ENCODE results near the gene TUBA4A.

TUBA4A gene

GRCh38 chr2:219254590-219255201, 978 bp upstream of the TUBA4A start (continued):
- TF ChIP-seq ZSCAN16 (tag by site-specific recombination; IDR thresholded peaks at IDR 0.05) (no peak), ZIC2 (tag by site-specific recombination; IDR thresholded peaks at IDR 0.05) (peak; percentile 80; the same call in 1 of the 2 replicates), ZNF776 (tag by site-specific recombination; IDR thresholded peaks at IDR 0.05; ENCODE audit: borderline replicate concordance) (no peak), SALL2 (tag by site-specific recombination; IDR thresholded peaks at IDR 0.05; ENCODE audit: borderline replicate concordance) (no peak)

- no peak within 1 kb of the TSS for H3K27ac ChIP-seq (ENCODE audit: extremely low read depth, low read depth, low read length)
- POLR2A ChIA-PET, result interaction anchor here (0.6 to 3.2 kb wide), 7 partner anchors 8 to 47 kb away, joined by 4 to 17 read pairs (median 5); partner anchors contain the start of genes GLB1L, STK16 and ZFAND2B
Measured at GRCh38 chr2:219252900-219253752, 592 bp downstream of the TUBA4A start, which contains the start of gene TUBA4B. Gene TUBA4B (plus strand): TSS chr2:219253243. CDS start chr2:219253408, 165 bp downstream.

More at GRCh38 chr2:219252900-219253752, 592 bp downstream of the TUBA4A start, which contains the start of gene TUBA4B:
- no peak for TF ChIP-seq ZNF530 (tag by site-specific recombination; IDR thresholded peaks at IDR 0.05; ENCODE audit: low read depth)
- TF ChIP-seq PRDM2 (tag by site-specific recombination; IDR thresholded peaks at IDR 0.05; ENCODE audit: borderline replicate concordance), result no peak
- no peak for TF ChIP-seq WT1 (tag by site-specific recombination; IDR thresholded peaks at IDR 0.05)
- no peak for TF ChIP-seq SP7 (tag by site-specific recombination; IDR thresholded peaks at IDR 0.05)
- no peak for TF ChIP-seq ZNF221 (tag by site-specific recombination; IDR thresholded peaks at IDR 0.05; ENCODE audit: borderline replicate concordance)
- TF ChIP-seq ZNF146 (tag by site-specific recombination; IDR thresholded peaks at IDR 0.05), result no peak
- no peak for TF ChIP-seq ZNF548 (tag by site-specific recombination; IDR thresholded peaks at IDR 0.05)
- no peak for TF ChIP-seq ZNF394 (tag by site-specific recombination; IDR thresholded peaks at IDR 0.05; ENCODE audit: borderline replicate concordance)
- TF ChIP-seq ZNF555 (tag by site-specific recombination; conservative IDR thresholded peaks at IDR 0.05), result no peak
- TF ChIP-seq ZXDB (tag by site-specific recombination; IDR thresholded peaks at IDR 0.05), result no peak
- no peak for TF ChIP-seq ZNF654 (tag by site-specific recombination; IDR thresholded peaks at IDR 0.05; ENCODE audit: low read depth)
- no peak for TF ChIP-seq ZSCAN4 (tag by site-specific recombination; IDR thresholded peaks at IDR 0.05)
- TF ChIP-seq, protein P1, sequence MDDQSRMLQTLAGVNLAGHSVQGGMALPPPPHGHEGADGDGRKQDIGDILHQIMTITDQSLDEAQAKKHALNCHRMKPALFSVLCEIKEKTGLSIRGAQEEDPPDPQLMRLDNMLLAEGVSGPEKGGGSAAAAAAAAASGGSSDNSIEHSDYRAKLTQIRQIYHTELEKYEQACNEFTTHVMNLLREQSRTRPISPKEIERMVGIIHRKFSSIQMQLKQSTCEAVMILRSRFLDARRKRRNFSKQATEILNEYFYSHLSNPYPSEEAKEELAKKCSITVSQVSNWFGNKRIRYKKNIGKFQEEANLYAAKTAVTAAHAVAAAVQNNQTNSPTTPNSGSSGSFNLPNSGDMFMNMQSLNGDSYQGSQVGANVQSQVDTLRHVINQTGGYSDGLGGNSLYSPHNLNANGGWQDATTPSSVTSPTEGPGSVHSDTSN (CRISPR knock-in tag; IDR thresholded peaks at IDR 0.05), result no peak
- Histone ChIP-seq H3K36me3 (ENCODE audit: control insufficient read depth in 2 of 2, insufficient read depth in 1 of 2, low read length in 2 of 2) (peaks cover 0 to 16% of the 10 kb centered on the region in 2 experiments; a peak in 1 of 3 replicates), H3K4me1 (ENCODE audit: control insufficient read depth, insufficient read depth, low read length) (peaks cover 4% of the 10 kb centered on the region; the same call in 1 of the 2 replicates), H3K9me3 (ENCODE audit: control insufficient read depth, insufficient read depth, low read depth, low read length) (no peaks in the 10 kb centered on the region), H3K4me3 (ENCODE audit: low read depth, low read length) (peak within 1 kb of the TSS; percentile 55)
- CTCF ChIA-PET, result interaction anchor here (1.0 to 6.2 kb wide), 5 partner anchors 23 to 46 kb away, joined by 3 to 83 read pairs (median 12); partner anchors contain the start of genes ANKZF1, ATG9A and DNAJB2
